ENCODE results near the gene OR2A12. TPM values are rescaled to one million over a fixed set of nuclear protein-coding genes. Genes with fewer than 3 reads are reported as not detected.

Gene OR2A12, protein sequence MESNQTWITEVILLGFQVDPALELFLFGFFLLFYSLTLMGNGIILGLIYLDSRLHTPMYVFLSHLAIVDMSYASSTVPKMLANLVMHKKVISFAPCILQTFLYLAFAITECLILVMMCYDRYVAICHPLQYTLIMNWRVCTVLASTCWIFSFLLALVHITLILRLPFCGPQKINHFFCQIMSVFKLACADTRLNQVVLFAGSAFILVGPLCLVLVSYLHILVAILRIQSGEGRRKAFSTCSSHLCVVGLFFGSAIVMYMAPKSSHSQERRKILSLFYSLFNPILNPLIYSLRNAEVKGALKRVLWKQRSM
- total RNA-seq (2021) (not detected in 2 replicates), Bru-seq, nascent RNA (not detected), BruChase-seq, experiment 1, labeled RNA remaining after a 2-hour chase (not detected), BruChase-seq, experiment 2, labeled RNA remaining after a 6-hour chase (not detected)
- long read RNA-seq = 0 reads

GRCh38 chr7:144085978-144086377, at the start of gene OR2A12:
Gene OR2A12 (plus strand): TSS chr7:144086278. CDS start chr7:144095108, 8,830 bp downstream.
- H3K4me1 ChIP-seq (ENCODE audit: insufficient read depth, low read length, poor library complexity, severe bottlenecking) = no peaks in the 10 kb centered on the region
- no peaks in the 10 kb centered on the region for H3K36me3 ChIP-seq (ENCODE audit: insufficient read depth, low read length, poor library complexity, severe bottlenecking)
- H3K4me3 ChIP-seq (ENCODE audit: low read depth, low read length, poor library complexity, severe bottlenecking) = no peak within 1 kb of the TSS
- TF ChIP-seq CTCF (conservative IDR thresholded peaks at IDR 0.05; ENCODE audit: low read depth, low read length) (no peak), EZH2 (IDR thresholded peaks at IDR 0.05; ENCODE audit: borderline replicate concordance, low read depth, low read length, poor library complexity, severe bottlenecking) (no peak)
- intact Hi-C loops (cut with micrococcal nuclease; ENCODE audit: unreplicated experiment) = no loop called here
- ChIA-PET CTCF (no interaction called here), POLR2A (ENCODE audit: low non-redundant PET) (no interaction called here)
- no peak within 1 kb of the TSS for H3K27ac ChIP-seq (ENCODE audit: low read depth, low read length, poor library complexity, severe bottlenecking)
- BruUV-seq (replicated peaks) = no TSS peak
- no peaks in the 10 kb centered on the region for H3K27me3 ChIP-seq (replicated peaks; ENCODE audit: insufficient read depth, low read depth, low read length, poor library complexity)
- no peak for DNase-seq (ENCODE audit: low spot score)
- H3K9me3 ChIP-seq (ENCODE audit: low read depth, low read length, poor library complexity, severe bottlenecking) = no peaks in the 10 kb centered on the region

- POLR2A ChIA-PET (ENCODE audit: low non-redundant PET) = no interaction called here
- Histone ChIP-seq H3K4me1 (ENCODE audit: insufficient read depth, low read length, poor library complexity, severe bottlenecking) (no peaks in the 10 kb centered on the region), H3K27me3 (replicated peaks; ENCODE audit: insufficient read depth, low read depth, low read length, poor library complexity) (no peaks in the 10 kb centered on the region), H3K27ac (ENCODE audit: low read depth, low read length, poor library complexity, severe bottlenecking) (no peak overlapping the region), H3K4me3 (ENCODE audit: low read depth, low read length, poor library complexity, severe bottlenecking) (no peak overlapping the region), H3K9me3 (ENCODE audit: low read depth, low read length, poor library complexity, severe bottlenecking) (no peaks in the 10 kb centered on the region), H3K36me3 (ENCODE audit: insufficient read depth, low read length, poor library complexity, severe bottlenecking) (no peaks in the 10 kb centered on the region)
- intact Hi-C loops (cut with micrococcal nuclease; ENCODE audit: unreplicated experiment) = no loop called here
- CTCF ChIA-PET = no interaction called here
- TF ChIP-seq EZH2 (IDR thresholded peaks at IDR 0.05; ENCODE audit: borderline replicate concordance, low read depth, low read length, poor library complexity, severe bottlenecking) = no peak
- no peak for TF ChIP-seq CTCF (conservative IDR thresholded peaks at IDR 0.05; ENCODE audit: low read depth, low read length)
- no TSS peak for BruUV-seq (replicated peaks)
- DNase-seq (ENCODE audit: low spot score) = no peak
Observed at GRCh38 chr7:144036302-144036885, 49.7 kb upstream of the OR2A12 start.

DNA sequence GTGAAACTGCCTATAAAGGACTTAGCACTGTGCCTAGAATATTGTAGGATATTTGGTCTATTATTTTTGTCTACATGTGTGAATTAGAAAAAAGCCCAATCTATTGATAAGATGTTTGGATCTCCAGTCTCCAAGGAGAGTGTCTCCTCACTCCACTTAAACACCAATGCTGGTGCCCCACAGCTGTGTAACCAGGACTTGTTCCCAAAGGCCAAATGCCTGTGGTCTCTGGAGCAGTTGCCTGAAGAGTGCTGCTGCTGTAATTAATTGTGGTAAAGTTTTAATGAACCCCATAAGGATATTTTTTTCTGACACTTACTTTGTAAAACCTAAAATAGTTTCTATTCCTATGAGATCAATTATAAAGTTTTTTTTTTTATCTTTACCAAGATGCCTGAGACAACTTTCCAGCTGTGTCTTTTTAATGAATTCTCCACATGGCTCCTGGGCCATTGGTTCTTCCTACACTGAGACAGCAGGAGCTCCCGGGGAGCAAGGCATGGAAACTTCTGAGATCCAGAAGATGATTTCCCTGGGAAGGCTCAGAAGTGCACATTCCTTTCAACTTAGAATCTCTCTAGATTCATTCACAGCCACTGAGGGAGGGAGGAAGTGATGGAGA, 48.6 kb upstream of the OR2A12 start:
- POLR2A ChIA-PET (ENCODE audit: low non-redundant PET) = no interaction called here
- TF ChIP-seq CTCF (conservative IDR thresholded peaks at IDR 0.05; ENCODE audit: low read depth, low read length) = no peak
- TF ChIP-seq EZH2 (IDR thresholded peaks at IDR 0.05; ENCODE audit: borderline replicate concordance, low read depth, low read length, poor library complexity, severe bottlenecking) = no peak
- no TSS peak for BruUV-seq (replicated peaks)
- CTCF ChIA-PET = no interaction called here
- H3K27ac ChIP-seq (ENCODE audit: low read depth, low read length, poor library complexity, severe bottlenecking) = no peak overlapping the region
- no peaks in the 10 kb centered on the region for H3K4me1 ChIP-seq (ENCODE audit: insufficient read depth, low read length, poor library complexity, severe bottlenecking)
- H3K27me3 ChIP-seq (replicated peaks; ENCODE audit: insufficient read depth, low read depth, low read length, poor library complexity) = no peaks in the 10 kb centered on the region
- DNase-seq (ENCODE audit: low spot score) = peak; percentile 2
- no peaks in the 10 kb centered on the region for H3K9me3 ChIP-seq (ENCODE audit: low read depth, low read length, poor library complexity, severe bottlenecking)
- intact Hi-C loops (cut with micrococcal nuclease; ENCODE audit: unreplicated experiment) = no loop called here
- no peaks in the 10 kb centered on the region for H3K36me3 ChIP-seq (ENCODE audit: insufficient read depth, low read length, poor library complexity, severe bottlenecking)
- H3K4me3 ChIP-seq (ENCODE audit: low read depth, low read length, poor library complexity, severe bottlenecking) = no peak overlapping the region

All from A673 (cell line).